ENCODE results near the gene PGM2L1.
"Not testable (repeated sequence)": the region's sequence is repeated elsewhere in the genome, so short reads cannot be mapped to it uniquely, and the experiment has no call there.

PGM2L1 gene

GRCh38 chr11:74429205-74429604, 31.0 kb upstream of the PGM2L1 start:
- no peak overlapping the region for H3K27ac ChIP-seq (ENCODE audit: insufficient read depth, low read length, poor library complexity, severe bottlenecking)
- H3K36me3 ChIP-seq (ENCODE audit: control insufficient read depth, insufficient read depth, low read length) = no peaks in the 10 kb centered on the region
- H3K4me1 ChIP-seq (ENCODE audit: control insufficient read depth, insufficient read depth, low read length, poor library complexity, severe bottlenecking) = no peaks in the 10 kb centered on the region
- no peaks in the 10 kb centered on the region for H3K27me3 ChIP-seq (replicated peaks; ENCODE audit: control insufficient read depth, insufficient read depth, low read length, poor library complexity, severe bottlenecking)
- no peaks in the 10 kb centered on the region for H3K9me3 ChIP-seq (ENCODE audit: control insufficient read depth, low read length)
- DNase-seq = no peak
- H3K4me3 ChIP-seq (ENCODE audit: insufficient read depth, low read depth, low read length, poor library complexity, severe bottlenecking) = no peak overlapping the region

GRCh38 chr11:74427384-74427886, 29.2 kb upstream of the PGM2L1 start:
- no peaks in the 10 kb centered on the region for H3K27me3 ChIP-seq (replicated peaks; ENCODE audit: control insufficient read depth, insufficient read depth, low read length, poor library complexity, severe bottlenecking)
- H3K4me3 ChIP-seq (ENCODE audit: insufficient read depth, low read depth, low read length, poor library complexity, severe bottlenecking) = no peak overlapping the region
- no peaks in the 10 kb centered on the region for H3K4me1 ChIP-seq (ENCODE audit: control insufficient read depth, insufficient read depth, low read length, poor library complexity, severe bottlenecking)
- no peaks in the 10 kb centered on the region for H3K9me3 ChIP-seq (ENCODE audit: control insufficient read depth, low read length)
- DNase-seq = no peak
- no peaks in the 10 kb centered on the region for H3K36me3 ChIP-seq (ENCODE audit: control insufficient read depth, insufficient read depth, low read length)
- H3K27ac ChIP-seq (ENCODE audit: insufficient read depth, low read length, poor library complexity, severe bottlenecking) = no peak overlapping the region

GRCh38 chr11:74425100-74425499, 26.9 kb upstream of the PGM2L1 start:
- H3K4me1 ChIP-seq (ENCODE audit: control insufficient read depth, insufficient read depth, low read length, poor library complexity, severe bottlenecking) = no peaks in the 10 kb centered on the region
- H3K4me3 ChIP-seq (ENCODE audit: insufficient read depth, low read depth, low read length, poor library complexity, severe bottlenecking) = no peak overlapping the region
- DNase-seq = no peak
- no peaks in the 10 kb centered on the region for H3K27me3 ChIP-seq (replicated peaks; ENCODE audit: control insufficient read depth, insufficient read depth, low read length, poor library complexity, severe bottlenecking)
- H3K27ac ChIP-seq (ENCODE audit: insufficient read depth, low read length, poor library complexity, severe bottlenecking) = no peak overlapping the region
- H3K9me3 ChIP-seq (ENCODE audit: control insufficient read depth, low read length) = no peaks in the 10 kb centered on the region
- no peaks in the 10 kb centered on the region for H3K36me3 ChIP-seq (ENCODE audit: control insufficient read depth, insufficient read depth, low read length)

- Histone ChIP-seq H3K36me3 (ENCODE audit: control insufficient read depth, insufficient read depth, low read length) (no peaks in the 10 kb centered on the region), H3K4me1 (ENCODE audit: control insufficient read depth, insufficient read depth, low read length, poor library complexity, severe bottlenecking) (peaks cover 9% of the 10 kb centered on the region), H3K4me3 (ENCODE audit: insufficient read depth, low read depth, low read length, poor library complexity, severe bottlenecking) (no peak overlapping the region), H3K27ac (ENCODE audit: insufficient read depth, low read length, poor library complexity, severe bottlenecking) (no peak overlapping the region), H3K27me3 (replicated peaks; ENCODE audit: control insufficient read depth, insufficient read depth, low read length, poor library complexity, severe bottlenecking) (no peaks in the 10 kb centered on the region), H3K9me3 (ENCODE audit: control insufficient read depth, low read length) (no peaks in the 10 kb centered on the region)
- DNase-seq = no peak
Observed at GRCh38 chr11:74418509-74418895, 20.3 kb upstream of the PGM2L1 start.

GRCh38 chr11:74417860-74418508, 19.8 kb upstream of the PGM2L1 start:
- Histone ChIP-seq H3K27ac (ENCODE audit: insufficient read depth, low read length, poor library complexity, severe bottlenecking) (no peak overlapping the region), H3K4me3 (ENCODE audit: insufficient read depth, low read depth, low read length, poor library complexity, severe bottlenecking) (no peak overlapping the region)
- no peak for DNase-seq

GRCh38 chr11:74417379-74417804, 19.2 kb upstream of the PGM2L1 start:
- H3K27me3 ChIP-seq (replicated peaks; ENCODE audit: control insufficient read depth, insufficient read depth, low read length, poor library complexity, severe bottlenecking) = no peaks in the 10 kb centered on the region
- DNase-seq = no peak
- no peak overlapping the region for H3K4me3 ChIP-seq (ENCODE audit: insufficient read depth, low read depth, low read length, poor library complexity, severe bottlenecking)
- peaks cover 9% of the 10 kb centered on the region for H3K4me1 ChIP-seq (ENCODE audit: control insufficient read depth, insufficient read depth, low read length, poor library complexity, severe bottlenecking)
- no peaks in the 10 kb centered on the region for H3K9me3 ChIP-seq (ENCODE audit: control insufficient read depth, low read length)
- no peak overlapping the region for H3K27ac ChIP-seq (ENCODE audit: insufficient read depth, low read length, poor library complexity, severe bottlenecking)
- H3K36me3 ChIP-seq (ENCODE audit: control insufficient read depth, insufficient read depth, low read length) = no peaks in the 10 kb centered on the region

More at GRCh38 chr11:74417860-74418508, 19.8 kb upstream of the PGM2L1 start:
- peaks cover 9% of the 10 kb centered on the region for H3K4me1 ChIP-seq (ENCODE audit: control insufficient read depth, insufficient read depth, low read length, poor library complexity, severe bottlenecking)
- H3K9me3 ChIP-seq (ENCODE audit: control insufficient read depth, low read length) = no peaks in the 10 kb centered on the region
- H3K36me3 ChIP-seq (ENCODE audit: control insufficient read depth, insufficient read depth, low read length) = no peaks in the 10 kb centered on the region
- no peaks in the 10 kb centered on the region for H3K27me3 ChIP-seq (replicated peaks; ENCODE audit: control insufficient read depth, insufficient read depth, low read length, poor library complexity, severe bottlenecking)

GRCh38 chr11:74416974-74417373, 18.7 kb upstream of the PGM2L1 start:
- not testable (repeated sequence) for DNase-seq; H3K27ac ChIP-seq (ENCODE audit: insufficient read depth, low read length, poor library complexity, severe bottlenecking); H3K4me3 ChIP-seq (ENCODE audit: insufficient read depth, low read depth, low read length, poor library complexity, severe bottlenecking); H3K4me1 ChIP-seq (ENCODE audit: control insufficient read depth, insufficient read depth, low read length, poor library complexity, severe bottlenecking); H3K36me3 ChIP-seq (ENCODE audit: control insufficient read depth, insufficient read depth, low read length); H3K9me3 ChIP-seq (ENCODE audit: control insufficient read depth, low read length); H3K27me3 ChIP-seq (replicated peaks; ENCODE audit: control insufficient read depth, insufficient read depth, low read length, poor library complexity, severe bottlenecking)

- Histone ChIP-seq H3K4me3 (ENCODE audit: insufficient read depth, low read depth, low read length, poor library complexity, severe bottlenecking) (no peak overlapping the region), H3K4me1 (ENCODE audit: control insufficient read depth, insufficient read depth, low read length, poor library complexity, severe bottlenecking) (peaks cover 7% of the 10 kb centered on the region), H3K27me3 (replicated peaks; ENCODE audit: control insufficient read depth, insufficient read depth, low read length, poor library complexity, severe bottlenecking) (no peaks in the 10 kb centered on the region), H3K9me3 (ENCODE audit: control insufficient read depth, low read length) (no peaks in the 10 kb centered on the region), H3K27ac (ENCODE audit: insufficient read depth, low read length, poor library complexity, severe bottlenecking) (no peak overlapping the region), H3K36me3 (ENCODE audit: control insufficient read depth, insufficient read depth, low read length) (no peaks in the 10 kb centered on the region)
- no peak for DNase-seq
Observed at GRCh38 chr11:74412733-74413359, 14.6 kb upstream of the PGM2L1 start.

- no peak for DNase-seq
Observed at GRCh38 chr11:74412321-74412720, 14.1 kb upstream of the PGM2L1 start.

GRCh38 chr11:74409633-74410032, 11.4 kb upstream of the PGM2L1 start:
- Histone ChIP-seq H3K4me1 (ENCODE audit: control insufficient read depth, insufficient read depth, low read length, poor library complexity, severe bottlenecking) (no peaks in the 10 kb centered on the region), H3K27me3 (replicated peaks; ENCODE audit: control insufficient read depth, insufficient read depth, low read length, poor library complexity, severe bottlenecking) (no peaks in the 10 kb centered on the region), H3K9me3 (ENCODE audit: control insufficient read depth, low read length) (no peaks in the 10 kb centered on the region), H3K4me3 (ENCODE audit: insufficient read depth, low read depth, low read length, poor library complexity, severe bottlenecking) (no peak overlapping the region), H3K27ac (ENCODE audit: insufficient read depth, low read length, poor library complexity, severe bottlenecking) (no peak overlapping the region), H3K36me3 (ENCODE audit: control insufficient read depth, insufficient read depth, low read length) (no peaks in the 10 kb centered on the region)
- no peak for DNase-seq

More at GRCh38 chr11:74412321-74412720, 14.1 kb upstream of the PGM2L1 start:
- no peak overlapping the region for H3K27ac ChIP-seq (ENCODE audit: insufficient read depth, low read length, poor library complexity, severe bottlenecking)
- no peaks in the 10 kb centered on the region for H3K9me3 ChIP-seq (ENCODE audit: control insufficient read depth, low read length)
- no peaks in the 10 kb centered on the region for H3K27me3 ChIP-seq (replicated peaks; ENCODE audit: control insufficient read depth, insufficient read depth, low read length, poor library complexity, severe bottlenecking)
- peaks cover 2% of the 10 kb centered on the region for H3K4me1 ChIP-seq (ENCODE audit: control insufficient read depth, insufficient read depth, low read length, poor library complexity, severe bottlenecking)
- no peaks in the 10 kb centered on the region for H3K36me3 ChIP-seq (ENCODE audit: control insufficient read depth, insufficient read depth, low read length)
- no peak overlapping the region for H3K4me3 ChIP-seq (ENCODE audit: insufficient read depth, low read depth, low read length, poor library complexity, severe bottlenecking)
